Measurements from ENCODE around the gene GPI. TPM values are rescaled to one million over a fixed set of nuclear protein-coding genes. Genes with fewer than 3 reads are reported as not detected.

The GPI gene
- total RNA-seq, 1 donor from 2014 or later: 136 TPM

- DNase-seq (no peak), ATAC-seq (no peak)
- H3K27me3 ChIP-seq (ENCODE audit: low read depth): no peaks in the 10 kb centered on the region
- TF ChIP-seq CTCF (IDR thresholded peaks at IDR 0.05): no peak
- H3K27ac ChIP-seq: no peak overlapping the region
- intact Hi-C loops (cut with DNase I): no loop called here
- H3K4me1 ChIP-seq: no peaks in the 10 kb centered on the region
- H3K4me3 ChIP-seq: no peak overlapping the region
- H3K36me3 ChIP-seq: peaks cover 81% of the 10 kb centered on the region
- H3K9me3 ChIP-seq: no peaks in the 10 kb centered on the region
These were observed 21.2 kb upstream of the GPI start for GRCh38 chr19:34343751-34344150.

DNA sequence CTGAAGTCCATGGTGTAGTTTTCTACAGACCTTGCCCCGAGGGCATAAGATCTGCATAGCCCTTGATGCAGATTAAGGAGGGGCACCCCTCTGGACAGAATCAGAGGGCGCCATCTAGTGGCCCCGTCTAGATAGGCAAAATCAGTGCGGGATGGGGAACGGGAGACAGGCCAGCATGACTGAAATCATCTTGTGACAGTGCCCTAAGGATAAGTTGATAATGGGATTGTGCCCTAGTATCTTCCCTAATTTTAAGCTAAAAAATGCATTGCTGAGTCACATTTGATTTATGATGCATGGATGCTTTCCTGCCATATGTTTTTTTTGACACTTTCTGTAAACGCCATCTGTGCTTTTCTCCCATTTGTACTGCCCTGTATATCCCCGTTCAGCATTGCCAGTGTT lies 19.0 kb upstream of the GPI start:
- intact Hi-C loops (cut with DNase I): no loop called here
- no peaks in the 10 kb centered on the region for H3K27me3 ChIP-seq (ENCODE audit: low read depth)
- H3K4me1 ChIP-seq: no peaks in the 10 kb centered on the region
- TF ChIP-seq CTCF (IDR thresholded peaks at IDR 0.05): peak; percentile 83
- DNase-seq: peak; percentile 66
- H3K36me3 ChIP-seq: peaks cover 79% of the 10 kb centered on the region
- no peak overlapping the region for H3K27ac ChIP-seq
- H3K4me3 ChIP-seq: no peak overlapping the region
- peak; percentile 80 to 87 for ATAC-seq
- no peaks in the 10 kb centered on the region for H3K9me3 ChIP-seq

DNA sequence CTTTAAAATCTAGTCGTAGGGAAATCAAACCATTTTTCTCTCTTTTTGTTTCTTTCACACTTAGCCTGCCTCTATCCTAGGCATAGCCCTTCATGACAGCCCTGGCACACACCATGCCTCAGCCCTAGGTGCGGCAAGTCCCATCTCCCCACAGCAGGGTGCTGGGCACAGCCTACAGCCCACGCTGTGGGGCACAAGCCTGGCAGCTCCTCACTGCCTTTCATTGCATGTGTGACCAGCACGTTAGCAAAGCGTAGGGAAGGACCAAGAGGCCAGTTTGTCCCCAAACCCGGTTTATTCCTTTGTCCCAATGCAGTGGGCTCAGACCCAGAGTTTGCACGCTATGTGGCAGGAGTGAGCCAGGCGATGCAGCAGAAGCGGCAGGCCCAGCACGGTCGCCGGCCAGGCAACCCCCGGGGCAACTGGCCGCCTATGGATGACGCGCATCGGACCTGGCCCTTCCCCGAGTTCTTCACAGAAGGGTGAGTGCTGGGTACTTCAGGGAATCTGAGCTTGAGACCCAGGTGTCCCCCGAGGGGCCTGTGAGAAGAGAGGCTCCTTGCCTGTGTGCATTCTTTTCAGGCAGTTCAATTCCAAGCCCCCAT lies 17.3 kb upstream of the GPI start:
- H3K9me3 ChIP-seq: no peaks in the 10 kb centered on the region
- ATAC-seq (no peak), DNase-seq (no peak)
- peaks cover 78% of the 10 kb centered on the region for H3K36me3 ChIP-seq
- H3K27ac ChIP-seq: no peak overlapping the region
- no peak for TF ChIP-seq CTCF (IDR thresholded peaks at IDR 0.05)
- H3K4me1 ChIP-seq: no peaks in the 10 kb centered on the region
- H3K27me3 ChIP-seq (ENCODE audit: low read depth): no peaks in the 10 kb centered on the region
- no peak overlapping the region for H3K4me3 ChIP-seq
- intact Hi-C loops (cut with DNase I): no loop called here

- intact Hi-C loops (cut with DNase I): no loop called here
- DNase-seq: no peak
- TF ChIP-seq CTCF (IDR thresholded peaks at IDR 0.05): no peak
- Histone ChIP-seq H3K36me3 (peaks cover 78% of the 10 kb centered on the region), H3K27ac (no peak overlapping the region), H3K4me1 (no peaks in the 10 kb centered on the region), H3K27me3 (ENCODE audit: low read depth) (no peaks in the 10 kb centered on the region), H3K4me3 (no peak overlapping the region), H3K9me3 (no peaks in the 10 kb centered on the region)
- ATAC-seq: no peak
These were observed 16.0 kb upstream of the GPI start for GRCh38 chr19:34348899-34349487.

DNA sequence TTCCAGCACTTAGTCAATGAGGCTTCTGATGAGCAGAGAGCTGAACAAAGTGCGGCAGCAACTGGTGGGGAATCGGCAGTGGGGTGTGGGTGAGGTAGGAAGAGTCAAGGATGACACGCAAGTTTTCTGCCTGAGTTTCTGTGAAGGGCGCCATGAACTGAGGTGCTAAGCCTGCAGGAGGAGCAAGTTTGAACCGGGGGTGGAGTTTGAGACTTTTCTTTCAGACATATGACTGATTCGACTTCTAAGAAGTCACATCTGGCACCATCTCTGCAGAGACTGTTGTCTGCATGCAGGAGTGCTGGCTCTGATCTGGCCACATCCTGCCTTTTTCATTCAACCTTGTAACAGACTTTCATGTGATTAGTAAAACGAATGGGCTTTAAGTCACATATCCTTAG lies 14.8 kb upstream of the GPI start:
- Histone ChIP-seq H3K27me3 (ENCODE audit: low read depth) (no peaks in the 10 kb centered on the region), H3K4me3 (no peak overlapping the region), H3K36me3 (peaks cover 81% of the 10 kb centered on the region), H3K9me3 (no peaks in the 10 kb centered on the region), H3K4me1 (no peaks in the 10 kb centered on the region), H3K27ac (no peak overlapping the region)
- ATAC-seq: peak; percentile 31 to 40
- no peak for DNase-seq
- intact Hi-C loops (cut with DNase I): no loop called here
- TF ChIP-seq CTCF (IDR thresholded peaks at IDR 0.05): no peak
